Stimulated activated CD4-positive, alpha-beta T cell treated with anti-CD3 and anti-CD28 coated beads, Interleukin-4, amount 100 ng/mL, for 1 hour (primary cell): ENCODE results near the gene LAMB4.
"Not testable (repeated sequence)": the region's sequence is repeated elsewhere in the genome, so short reads cannot be mapped to it uniquely, and the experiment has no call there.

Source experiments
- DNase-seq: peaks from one replicate; pipeline ENCODE4 v3.0.0-alpha.2; 2020

Gene LAMB4

GRCh38 chr7:108038986-108039385, 91.2 kb downstream of the LAMB4 start:
- DNase-seq, result no peak

- DNase-seq, result no peak
Observed at GRCh38 chr7:108037741-108038140, 92.4 kb downstream of the LAMB4 start.

- no peak for DNase-seq
Observed at GRCh38 chr7:108037140-108037539, 93.0 kb downstream of the LAMB4 start.

- no peak for DNase-seq
Observed at GRCh38 chr7:108034586-108034985, 95.6 kb downstream of the LAMB4 start.

- DNase-seq, result no peak
Observed at GRCh38 chr7:108033776-108034497, 96.2 kb downstream of the LAMB4 start.

- not testable (repeated sequence) for DNase-seq
Observed at GRCh38 chr7:108033309-108033708, 96.9 kb downstream of the LAMB4 start.

- no peak for DNase-seq
Observed at GRCh38 chr7:108030516-108030915, 99.6 kb downstream of the LAMB4 start.

GRCh38 chr7:108029034-108029433, 101.1 kb downstream of the LAMB4 start:
- no peak for DNase-seq

- DNase-seq, result no peak
Observed at GRCh38 chr7:108028111-108028510, 102.0 kb downstream of the LAMB4 start.

- DNase-seq, result no peak
Observed at GRCh38 chr7:108027239-108027638, 102.9 kb downstream of the LAMB4 start.

- DNase-seq, result no peak
Observed at GRCh38 chr7:108026647-108027046, 103.5 kb downstream of the LAMB4 start.

- DNase-seq, result no peak
Observed at GRCh38 chr7:108026116-108026515, 104.0 kb downstream of the LAMB4 start.

GRCh38 chr7:108024538-108024937, 105.6 kb downstream of the LAMB4 start:
- no peak for DNase-seq

GRCh38 chr7:108020585-108020984, 109.6 kb downstream of the LAMB4 start:
- DNase-seq, result no peak

- DNase-seq, result no peak
Observed at GRCh38 chr7:108018668-108019067, 111.5 kb downstream of the LAMB4 start.

- DNase-seq, result no peak
Observed at GRCh38 chr7:108017776-108018151, 112.4 kb downstream of the LAMB4 start.

GRCh38 chr7:108016841-108017775, 113.1 kb downstream of the LAMB4 start:
- no peak for DNase-seq

GRCh38 chr7:108015740-108016139, 114.4 kb downstream of the LAMB4 start:
- DNase-seq, result no peak

GRCh38 chr7:108014747-108015682, 115.1 kb downstream of the LAMB4 start:
- DNase-seq, result no peak

GRCh38 chr7:108014215-108014614, 115.9 kb downstream of the LAMB4 start:
- DNase-seq, result no peak

- DNase-seq, result no peak
Observed at GRCh38 chr7:108012499-108013430, 117.4 kb downstream of the LAMB4 start.

- DNase-seq, result no peak
Observed at GRCh38 chr7:108010377-108010776, 119.8 kb downstream of the LAMB4 start.
